ENCODE results near the gene GYG2.

GYG2 gene

DNA sequence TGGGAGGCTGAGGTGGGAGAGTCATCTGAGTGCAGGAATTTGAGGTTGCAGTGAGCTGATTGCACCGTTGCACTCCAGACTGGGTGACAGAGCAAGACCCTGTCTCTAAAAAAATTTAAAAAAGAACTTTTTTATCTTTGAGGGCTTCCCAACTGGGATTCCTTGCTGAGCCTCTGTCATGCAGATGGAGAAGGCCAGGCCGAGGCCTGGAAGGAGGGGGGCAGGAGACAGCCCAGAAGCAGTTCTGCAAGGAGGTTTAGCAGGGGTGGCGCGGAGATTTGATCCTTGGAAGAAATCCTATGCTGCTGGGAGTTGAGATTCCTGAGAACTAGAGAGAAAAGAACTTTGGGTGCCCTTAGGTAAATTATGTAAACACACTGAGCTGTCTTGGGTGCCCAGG, 102.9 kb downstream of the GYG2 start:
- TF ChIP-seq CSDC2 (CRISPR knock-in tag; IDR thresholded peaks at IDR 0.05) (no peak), TSHZ2 (CRISPR knock-in tag; IDR thresholded peaks at IDR 0.05) (no peak), ZFP30 (CRISPR knock-in tag; IDR thresholded peaks at IDR 0.05) (no peak), ZNF70 (CRISPR knock-in tag; IDR thresholded peaks at IDR 0.05) (no peak), POU6F1 (CRISPR knock-in tag; IDR thresholded peaks at IDR 0.05; ENCODE audit: borderline replicate concordance, low read depth) (no peak)
- TF ChIP-seq, protein P1, sequence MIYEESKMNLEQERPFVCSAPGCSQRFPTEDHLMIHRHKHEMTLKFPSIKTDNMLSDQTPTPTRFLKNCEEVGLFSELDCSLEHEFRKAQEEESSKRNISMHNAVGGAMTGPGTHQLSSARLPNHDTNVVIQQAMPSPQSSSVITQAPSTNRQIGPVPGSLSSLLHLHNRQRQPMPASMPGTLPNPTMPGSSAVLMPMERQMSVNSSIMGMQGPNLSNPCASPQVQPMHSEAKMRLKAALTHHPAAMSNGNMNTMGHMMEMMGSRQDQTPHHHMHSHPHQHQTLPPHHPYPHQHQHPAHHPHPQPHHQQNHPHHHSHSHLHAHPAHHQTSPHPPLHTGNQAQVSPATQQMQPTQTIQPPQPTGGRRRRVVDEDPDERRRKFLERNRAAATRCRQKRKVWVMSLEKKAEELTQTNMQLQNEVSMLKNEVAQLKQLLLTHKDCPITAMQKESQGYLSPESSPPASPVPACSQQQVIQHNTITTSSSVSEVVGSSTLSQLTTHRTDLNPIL (CRISPR knock-in tag; IDR thresholded peaks at IDR 0.05; ENCODE audit: low read depth): no peak
- no peak for ATAC-seq
